ENCODE results near the gene CBLN2.

DNA sequence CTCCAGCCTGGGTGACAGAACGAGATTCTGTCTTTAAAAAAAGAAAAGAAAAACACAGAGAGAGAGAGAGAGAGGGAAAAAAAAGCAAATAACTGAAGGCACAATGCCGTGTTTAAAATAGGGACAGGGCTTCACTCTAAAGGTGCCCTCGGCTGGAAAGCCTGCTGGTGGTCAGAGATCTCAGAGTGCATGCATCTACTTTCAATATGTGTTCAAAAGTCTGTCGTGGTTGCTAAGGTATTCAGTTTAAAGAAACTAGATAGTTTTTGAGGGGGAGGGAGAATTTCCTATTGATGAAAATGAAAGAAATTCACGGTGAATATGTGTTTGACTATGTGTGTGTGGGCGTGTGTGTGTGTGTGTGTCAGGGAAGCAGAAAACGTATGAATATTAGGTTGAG, 11.0 kb upstream of the CBLN2 start:
- TF ChIP-seq, protein P1, sequence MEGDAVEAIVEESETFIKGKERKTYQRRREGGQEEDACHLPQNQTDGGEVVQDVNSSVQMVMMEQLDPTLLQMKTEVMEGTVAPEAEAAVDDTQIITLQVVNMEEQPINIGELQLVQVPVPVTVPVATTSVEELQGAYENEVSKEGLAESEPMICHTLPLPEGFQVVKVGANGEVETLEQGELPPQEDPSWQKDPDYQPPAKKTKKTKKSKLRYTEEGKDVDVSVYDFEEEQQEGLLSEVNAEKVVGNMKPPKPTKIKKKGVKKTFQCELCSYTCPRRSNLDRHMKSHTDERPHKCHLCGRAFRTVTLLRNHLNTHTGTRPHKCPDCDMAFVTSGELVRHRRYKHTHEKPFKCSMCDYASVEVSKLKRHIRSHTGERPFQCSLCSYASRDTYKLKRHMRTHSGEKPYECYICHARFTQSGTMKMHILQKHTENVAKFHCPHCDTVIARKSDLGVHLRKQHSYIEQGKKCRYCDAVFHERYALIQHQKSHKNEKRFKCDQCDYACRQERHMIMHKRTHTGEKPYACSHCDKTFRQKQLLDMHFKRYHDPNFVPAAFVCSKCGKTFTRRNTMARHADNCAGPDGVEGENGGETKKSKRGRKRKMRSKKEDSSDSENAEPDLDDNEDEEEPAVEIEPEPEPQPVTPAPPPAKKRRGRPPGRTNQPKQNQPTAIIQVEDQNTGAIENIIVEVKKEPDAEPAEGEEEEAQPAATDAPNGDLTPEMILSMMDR (IDR thresholded peaks at IDR 0.05; ENCODE audit: low read length) = no peak
- no peak for TF ChIP-seq EZH2phosphoT487 (IDR thresholded peaks at IDR 0.05; ENCODE audit: low read length)
